HG02759 (cell line): Measurements from ENCODE around the gene MAP1LC3B2.

Experiments used
- ATAC-seq: cut with Tn5 transposase; IDR thresholded peaks from one replicate; pipeline ENCODE4 v1.9.1; 2021; ENCODE audit warnings: mild to moderate bottlenecking, moderate library complexity; ENCODE audit not compliant: unreplicated experiment

MAP1LC3B2 gene

GRCh38 chr12:116610971-116611541 is 51.9 kb downstream of the MAP1LC3B2 start:
- no peak for ATAC-seq

DNA sequence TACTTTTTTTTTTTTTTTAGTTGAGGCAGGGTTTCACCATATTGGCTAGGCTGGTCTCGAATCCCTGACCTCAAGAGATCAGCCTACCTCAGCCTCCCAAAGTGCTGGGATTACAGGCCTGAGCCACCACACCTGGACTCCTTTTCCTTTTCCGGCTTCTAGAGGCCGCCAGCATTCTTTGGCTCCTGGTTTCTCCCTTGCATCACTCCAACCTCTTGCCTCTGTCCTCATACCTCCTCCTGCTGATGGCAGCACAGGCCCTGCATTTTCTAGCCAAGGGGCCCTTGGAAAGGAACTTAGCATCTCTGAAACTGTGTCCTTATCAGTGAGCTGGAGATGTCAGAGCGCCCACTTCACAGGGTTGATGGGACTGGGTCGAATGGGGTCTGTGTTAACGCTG is 53.3 kb downstream of the MAP1LC3B2 start:
- ATAC-seq = no peak

GRCh38 chr12:116613256-116613655 is 54.1 kb downstream of the MAP1LC3B2 start:
- ATAC-seq = no peak

DNA sequence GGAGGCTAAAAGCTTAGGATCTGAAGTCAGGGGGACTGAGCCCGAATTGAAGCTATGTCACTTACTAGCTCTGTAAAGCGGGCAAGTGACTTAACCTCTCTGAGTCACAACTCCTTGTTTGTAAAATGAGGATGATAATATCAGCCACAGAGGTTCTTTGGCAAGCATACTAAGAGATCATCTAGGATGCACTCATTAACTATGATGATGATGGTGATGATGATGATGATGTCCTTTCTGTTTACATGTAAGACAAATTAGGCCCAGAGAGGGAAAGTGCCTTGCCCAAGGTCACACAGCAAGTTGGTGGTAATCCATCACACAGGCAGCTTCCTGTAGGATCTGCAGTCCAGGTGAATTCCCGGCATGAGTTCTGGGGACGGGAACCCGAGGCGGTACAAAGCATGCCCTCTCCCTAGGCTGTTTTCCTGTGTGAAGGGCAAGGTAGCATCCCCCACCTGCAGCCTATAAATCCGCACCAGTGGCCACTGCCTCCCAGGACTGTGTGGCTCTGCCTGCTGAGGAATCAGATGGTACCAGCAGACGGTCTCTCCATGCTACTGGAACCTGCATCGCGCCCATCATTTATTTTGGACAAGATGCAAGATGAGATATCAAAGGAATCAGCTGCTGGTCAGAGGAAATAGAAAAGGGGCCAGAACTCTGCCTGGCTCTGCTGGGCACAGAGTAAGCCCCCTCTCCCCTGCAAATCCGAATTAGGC is 55.2 kb downstream of the MAP1LC3B2 start:
- ATAC-seq = no peak

DNA sequence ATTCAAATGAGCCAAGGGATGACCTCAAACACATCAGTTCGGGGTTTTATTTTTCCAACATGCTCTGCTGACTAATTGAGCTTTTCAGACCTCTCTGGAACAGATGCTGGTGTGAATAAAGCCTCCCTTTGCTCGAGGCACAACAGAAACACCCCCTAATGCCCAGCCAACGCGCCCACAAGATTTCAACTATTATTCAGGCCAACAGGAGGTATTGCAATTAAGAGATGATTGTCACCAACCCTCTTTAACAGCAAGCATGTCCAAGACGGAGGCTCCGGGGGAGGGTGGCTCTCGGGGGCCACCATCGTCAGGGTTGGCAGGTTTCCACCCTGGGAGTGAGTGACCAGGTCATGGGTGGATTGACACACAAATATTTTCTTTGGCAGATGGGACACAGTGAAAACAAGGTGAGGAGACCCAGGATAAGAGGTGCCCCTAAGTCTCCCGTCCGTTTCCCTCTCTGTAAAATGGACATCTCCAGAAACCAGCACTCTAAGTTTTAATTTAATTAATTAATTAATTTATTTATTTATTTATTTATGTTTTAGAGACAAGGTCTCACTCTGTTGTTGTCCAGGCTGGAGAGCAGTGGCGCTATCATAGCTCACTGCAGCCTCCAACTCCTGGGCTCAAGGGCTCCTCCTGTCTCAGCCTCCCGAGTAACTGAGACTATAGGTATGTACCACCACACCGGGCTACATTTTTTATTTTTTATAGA is 56.1 kb downstream of the MAP1LC3B2 start:
- ATAC-seq = no peak

GRCh38 chr12:116616536-116617248 is 57.5 kb downstream of the MAP1LC3B2 start:
- no peak for ATAC-seq

DNA sequence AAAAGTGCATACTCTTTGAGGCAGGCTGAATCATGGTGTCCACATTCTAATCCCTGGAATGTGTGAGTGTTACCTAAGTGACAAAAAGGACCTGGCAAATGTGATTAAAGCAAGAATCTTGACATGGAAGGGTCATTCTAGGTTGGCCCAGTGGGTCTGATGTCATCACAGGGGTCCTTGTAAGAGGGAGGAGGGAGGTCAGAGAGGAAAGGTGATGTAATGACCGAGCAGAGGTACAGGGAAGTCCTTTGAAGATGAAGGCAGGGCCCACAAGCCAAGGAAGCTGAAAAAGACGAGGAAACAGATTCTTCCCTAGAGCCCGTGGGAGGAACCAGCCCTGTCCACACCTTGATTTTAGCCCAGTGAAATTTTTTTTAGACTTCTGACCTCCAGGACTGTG is 60.1 kb downstream of the MAP1LC3B2 start:
- ATAC-seq = no peak

GRCh38 chr12:116620124-116620491 is 60.9 kb downstream of the MAP1LC3B2 start:
- ATAC-seq = no peak

GRCh38 chr12:116620492-116621191 is 61.5 kb downstream of the MAP1LC3B2 start:
- ATAC-seq = no peak

GRCh38 chr12:116621194-116621593 is 62.0 kb downstream of the MAP1LC3B2 start:
- ATAC-seq = no peak

DNA sequence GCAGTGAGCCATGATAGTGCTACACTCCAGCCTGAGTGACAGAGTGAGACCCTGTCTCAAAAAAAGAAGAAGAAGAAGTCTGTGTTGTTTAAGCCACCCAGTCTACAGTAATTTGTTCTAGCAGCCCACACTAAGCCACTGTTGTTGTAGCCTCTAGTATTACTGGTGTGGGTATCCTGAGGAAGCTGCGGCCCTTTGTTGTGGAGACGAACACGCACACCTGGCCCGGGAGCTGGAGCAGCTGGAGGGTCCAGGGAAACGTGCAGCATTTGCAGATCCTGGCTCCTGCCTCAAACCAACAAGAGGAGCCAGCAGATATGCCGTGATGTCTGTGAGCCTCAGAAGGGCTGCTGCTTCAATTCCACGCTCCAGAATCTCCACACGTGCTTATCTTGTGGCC is 65.3 kb downstream of the MAP1LC3B2 start:
- no peak for ATAC-seq

- no peak for ATAC-seq
Observed at GRCh38 chr12:116626153-116626552, 67.0 kb downstream of the MAP1LC3B2 start.
